Skeletal muscle cell (primary cell): ENCODE measurements around the gene CLIP1.
"Not testable (repeated sequence)": the region's sequence is repeated elsewhere in the genome, so short reads cannot be mapped to it uniquely, and the experiment has no call there.

Experiments
- DNase-seq: peaks from one replicate; pipeline ENCODE4 v3.0.0-alpha.2; 2010; ENCODE audit warnings: low read depth
- H3K4me3 ChIP-seq: 2 replicates; pipeline ENCODE4 v1.5.1; 2011; ENCODE audit warnings: low read depth, mild to moderate bottlenecking, control low read depth, low read length, moderate library complexity

The CLIP1 gene

GRCh38 chr12:122282061-122282460 lies 140.4 kb downstream of the CLIP1 start:
- H3K4me3 ChIP-seq: no peak overlapping the region
- peak; percentile 45 for DNase-seq

- DNase-seq: no peak
- no peak overlapping the region for H3K4me3 ChIP-seq
Observed at GRCh38 chr12:122276242-122276641, 146.2 kb downstream of the CLIP1 start.

- no peak overlapping the region for H3K4me3 ChIP-seq
- no peak for DNase-seq
Observed at GRCh38 chr12:122275459-122275858, 147.0 kb downstream of the CLIP1 start.

GRCh38 chr12:122266230-122266901 lies 156.1 kb downstream of the CLIP1 start, which contains the start of gene VPS33A:
Gene VPS33A, minus strand, starts transcription at chr12:122266494. Its CDS starts 86 bp downstream, at chr12:122266408.
- peak within 1 kb of the TSS; percentile 93 for H3K4me3 ChIP-seq
- DNase-seq: peak; percentile 99

GRCh38 chr12:122265886-122266229 lies 156.6 kb downstream of the CLIP1 start:
- DNase-seq: no peak

GRCh38 chr12:122265476-122265875 lies 157.0 kb downstream of the CLIP1 start:
- no peak for DNase-seq
- H3K4me3 ChIP-seq: peak overlapping the region; percentile 93

More at GRCh38 chr12:122265886-122266229, 156.6 kb downstream of the CLIP1 start:
- H3K4me3 ChIP-seq: peak overlapping the region; percentile 93

GRCh38 chr12:122260735-122261134 lies 161.7 kb downstream of the CLIP1 start:
- not testable (repeated sequence) for H3K4me3 ChIP-seq, DNase-seq

- H3K4me3 ChIP-seq, DNase-seq: not testable (repeated sequence)
Observed at GRCh38 chr12:122258939-122259338, 163.5 kb downstream of the CLIP1 start.

- not testable (repeated sequence) for H3K4me3 ChIP-seq, DNase-seq
Observed at GRCh38 chr12:122258462-122258861, 164.0 kb downstream of the CLIP1 start.

GRCh38 chr12:122250536-122250935 lies 171.9 kb downstream of the CLIP1 start:
- H3K4me3 ChIP-seq: no peak overlapping the region
- no peak for DNase-seq

GRCh38 chr12:122250047-122250446 lies 172.4 kb downstream of the CLIP1 start:
- DNase-seq: no peak
- H3K4me3 ChIP-seq: no peak overlapping the region

GRCh38 chr12:122245553-122245952 lies 176.9 kb downstream of the CLIP1 start:
- DNase-seq: no peak
- H3K4me3 ChIP-seq: no peak overlapping the region

- DNase-seq: no peak
- H3K4me3 ChIP-seq: no peak overlapping the region
Observed at GRCh38 chr12:122244565-122245371, 177.7 kb downstream of the CLIP1 start.

- H3K4me3 ChIP-seq: no peak overlapping the region
- DNase-seq: no peak
Observed at GRCh38 chr12:122243965-122244364, 178.5 kb downstream of the CLIP1 start.

GRCh38 chr12:122238861-122239260 lies 183.6 kb downstream of the CLIP1 start:
- no peak for DNase-seq
- H3K4me3 ChIP-seq: no peak overlapping the region

- H3K4me3 ChIP-seq: no peak overlapping the region
- DNase-seq: no peak
Observed at GRCh38 chr12:122235741-122236140, 186.7 kb downstream of the CLIP1 start.

GRCh38 chr12:122232691-122233090 lies 189.8 kb downstream of the CLIP1 start:
- no peak overlapping the region for H3K4me3 ChIP-seq
- no peak for DNase-seq

- no peak overlapping the region for H3K4me3 ChIP-seq
- no peak for DNase-seq
Observed at GRCh38 chr12:122230798-122231197, 191.7 kb downstream of the CLIP1 start.

- H3K4me3 ChIP-seq: no peak overlapping the region
- DNase-seq: no peak
Observed at GRCh38 chr12:122228092-122228491, 194.4 kb downstream of the CLIP1 start.

- no peak overlapping the region for H3K4me3 ChIP-seq
- no peak for DNase-seq
Observed at GRCh38 chr12:122227341-122227740, 195.1 kb downstream of the CLIP1 start.
